HG02571 (cell line): ENCODE data around the gene PET100.
A peak's percentile ranks its signal among the peaks of the same experiment; 100 is the strongest.

Experiments
- ATAC-seq: cut with Tn5 transposase; IDR thresholded peaks from one replicate; pipeline ENCODE4 v1.9.1; 2021; ENCODE audit warnings: mild to moderate bottlenecking, moderate library complexity; ENCODE audit not compliant: unreplicated experiment

Gene PET100, protein sequence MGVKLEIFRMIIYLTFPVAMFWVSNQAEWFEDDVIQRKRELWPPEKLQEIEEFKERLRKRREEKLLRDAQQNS

DNA sequence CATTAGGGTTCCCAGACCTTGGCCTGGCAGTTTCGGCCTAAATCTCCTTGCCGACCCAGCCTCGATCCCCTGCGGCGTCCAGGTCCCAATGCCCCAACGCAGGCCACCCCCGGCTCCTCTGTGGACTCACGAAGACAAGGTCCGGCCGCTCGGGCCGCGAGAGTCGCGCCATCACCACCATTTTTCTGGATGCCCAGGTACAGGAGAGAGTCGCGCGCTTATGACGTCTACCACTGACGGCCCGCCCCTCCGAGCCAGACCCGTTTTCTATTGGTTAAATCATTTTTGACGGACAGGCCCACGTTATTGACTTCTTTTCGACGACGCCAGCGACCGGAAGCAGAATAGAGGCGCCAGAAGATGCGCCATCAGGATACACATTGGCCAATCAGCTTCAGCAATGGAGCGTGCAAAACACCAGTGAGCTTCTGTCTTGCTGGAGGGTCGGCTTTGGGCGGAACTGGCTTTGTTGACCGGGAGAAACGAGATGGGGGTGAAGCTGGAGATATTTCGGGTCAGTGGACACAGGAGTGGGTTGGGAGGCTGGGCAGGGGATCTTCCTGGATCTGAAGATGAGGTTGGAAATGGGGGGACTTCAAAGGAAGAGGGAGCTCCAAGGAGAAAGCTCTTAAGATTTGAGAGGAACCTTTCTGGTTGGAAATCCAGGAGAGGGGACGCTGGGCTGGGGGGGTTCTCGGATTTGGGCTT is at the start of gene PET100, which contains the start of gene XAB2:
PET100 (plus strand) TSS at position 447 of the 708 bp plus-strand sequence; CDS start at position 488, 41 bp downstream.
XAB2 (minus strand) TSS at position 199 of the 708 bp plus-strand sequence; CDS start at position 181, 18 bp downstream.
- ATAC-seq: peak; percentile 81

DNA sequence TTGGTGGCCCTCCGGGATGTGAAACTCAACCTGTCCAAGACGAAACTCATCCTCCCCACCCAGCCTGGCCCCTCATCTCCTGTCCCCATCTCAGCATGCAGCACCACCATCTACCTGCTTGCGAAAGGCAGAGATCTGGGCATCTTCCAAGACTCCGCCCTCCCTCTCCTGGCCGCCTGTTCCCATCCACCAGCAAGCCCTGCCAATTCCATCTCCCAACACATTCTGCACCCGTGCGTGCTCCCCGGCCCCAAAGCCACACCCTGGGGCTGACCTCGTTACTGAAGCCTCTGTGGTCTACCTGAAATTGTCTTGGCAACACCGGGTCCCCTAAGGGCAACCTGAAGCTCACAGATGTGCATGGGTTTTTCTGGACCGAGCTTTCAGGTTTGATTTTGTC is 47.1 kb upstream of the PET100 start:
- no peak for ATAC-seq

DNA sequence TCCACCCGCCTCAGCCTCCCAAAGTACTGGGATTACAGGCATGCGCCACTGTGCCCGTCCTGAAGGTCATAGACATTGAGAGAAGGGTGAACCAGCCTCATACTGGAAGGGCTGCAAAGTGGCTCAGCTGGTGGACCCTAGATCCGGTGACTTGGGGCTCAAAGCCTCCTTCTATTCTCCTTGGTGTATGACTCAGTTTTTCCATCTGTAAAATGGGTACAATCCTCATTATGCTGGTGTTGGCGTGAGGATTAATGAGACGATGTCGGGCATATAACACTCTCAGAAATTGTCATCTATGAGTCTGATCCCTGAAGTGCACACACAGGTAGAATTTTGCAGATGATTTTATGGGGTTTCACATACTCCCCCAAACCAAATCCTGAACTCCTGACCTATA is 39.8 kb upstream of the PET100 start:
- no peak for ATAC-seq

DNA sequence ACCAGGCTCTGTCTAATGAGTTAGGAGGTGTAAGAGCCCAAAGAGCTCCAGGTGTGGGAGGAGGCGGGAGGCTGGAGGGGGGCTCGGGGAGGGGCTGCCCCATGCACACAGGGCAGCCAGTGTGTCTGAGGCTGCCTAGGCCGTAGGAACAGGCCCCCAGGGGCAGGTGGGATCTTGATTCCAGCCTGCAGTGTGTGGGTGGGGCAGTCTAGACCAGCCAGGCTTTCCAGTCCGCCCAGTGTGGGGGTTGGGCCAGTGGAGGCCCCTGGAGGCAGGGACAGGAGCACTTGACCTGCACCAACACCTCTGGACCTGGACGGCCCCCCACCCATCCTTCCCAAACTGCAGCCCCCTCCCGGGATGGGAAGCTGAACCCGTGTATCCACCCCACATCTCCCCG is 39.3 kb upstream of the PET100 start:
- ATAC-seq: no peak

DNA sequence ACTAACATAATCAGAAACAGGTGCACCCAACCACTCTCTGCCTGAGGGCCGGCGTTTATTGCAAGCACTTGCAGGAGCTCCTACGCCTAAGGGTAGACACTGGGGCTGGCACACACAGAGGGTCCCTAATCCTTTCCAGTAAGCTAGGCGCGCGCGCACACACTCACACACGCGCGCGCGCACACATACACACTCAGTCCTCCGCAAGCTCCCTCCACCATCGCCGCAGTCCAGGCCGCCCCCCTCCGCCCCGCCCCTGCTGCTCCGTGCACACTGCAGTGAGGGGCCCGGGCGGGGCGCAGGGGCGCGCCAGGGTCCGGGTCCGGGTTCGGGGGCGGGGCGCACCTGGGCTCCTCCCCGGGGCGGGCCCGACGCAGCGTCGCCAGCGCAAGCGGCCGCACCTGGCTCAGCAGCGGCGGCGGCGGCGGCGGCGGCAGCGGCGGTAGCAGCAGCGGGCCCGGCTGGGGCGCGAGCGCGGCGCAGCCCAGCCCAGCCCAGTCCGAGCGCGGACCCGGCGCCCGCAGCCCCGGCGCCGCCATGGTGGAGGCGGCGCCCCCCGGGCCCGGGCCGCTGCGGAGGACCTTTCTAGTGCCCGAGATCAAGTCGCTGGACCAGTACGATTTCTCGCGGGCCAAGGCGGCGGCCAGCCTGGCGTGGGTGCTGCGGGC is 34.0 kb upstream of the PET100 start, which contains the start of gene CAMSAP3:
CAMSAP3 (plus strand) TSS at position 398 of the 668 bp plus-strand sequence; CDS start at position 538, 140 bp downstream.
- no peak for ATAC-seq

DNA sequence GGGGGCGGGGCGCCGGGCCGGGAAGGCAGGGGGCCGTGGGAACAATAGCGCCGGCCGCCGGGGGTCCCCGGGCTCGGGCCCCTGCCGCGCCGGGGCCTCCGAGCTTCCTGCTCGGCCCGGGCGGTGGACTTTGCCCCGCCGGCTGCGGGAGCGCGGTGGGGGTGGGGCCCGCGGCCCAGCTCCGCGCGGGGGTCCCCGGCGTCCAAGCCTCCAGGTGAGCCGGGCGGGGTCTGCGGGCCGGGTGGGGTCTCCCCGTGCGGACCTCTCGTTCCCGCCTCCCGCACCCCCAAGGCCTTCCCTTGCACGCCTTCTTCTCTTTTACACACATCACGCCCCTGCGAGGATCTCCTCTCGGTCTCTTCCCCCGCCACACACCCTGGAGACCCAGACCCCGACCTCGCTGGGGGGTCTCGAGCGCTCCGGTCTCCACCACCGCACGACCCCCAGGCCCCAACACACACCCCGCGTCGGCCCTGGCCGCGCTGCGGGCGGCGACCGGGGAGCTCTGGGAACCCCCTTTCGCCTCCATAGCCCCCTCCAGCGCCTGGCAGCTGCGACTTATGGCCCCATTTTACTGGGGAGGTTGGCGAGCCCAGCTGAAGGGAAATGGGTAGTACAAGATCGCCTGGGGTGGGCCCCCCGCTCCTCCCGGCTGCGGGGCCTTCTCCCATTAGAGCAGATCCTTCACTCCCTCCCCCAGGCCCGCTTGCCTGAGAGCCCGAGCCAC is 33.2 kb upstream of the PET100 start:
- no peak for ATAC-seq

DNA sequence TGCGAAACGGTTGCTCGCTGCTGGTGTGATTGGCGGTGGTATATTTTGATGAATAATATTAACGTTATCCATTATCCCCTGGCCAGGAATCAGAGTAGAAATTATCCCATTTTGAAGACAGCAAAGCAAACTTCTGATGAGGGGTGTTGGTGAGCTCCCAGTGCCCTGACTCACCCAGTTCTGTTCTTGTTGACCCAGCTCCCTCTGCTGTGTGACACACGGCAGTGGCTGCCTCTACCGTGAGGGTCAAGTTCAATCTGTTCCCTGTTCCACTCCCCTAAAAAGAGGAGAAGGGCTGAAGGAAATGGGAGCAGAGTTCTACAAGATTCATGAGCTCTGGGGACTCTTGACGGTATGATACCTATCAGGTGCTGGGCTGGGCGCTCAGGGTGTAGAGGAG is 31.9 kb upstream of the PET100 start:
- no peak for ATAC-seq

DNA sequence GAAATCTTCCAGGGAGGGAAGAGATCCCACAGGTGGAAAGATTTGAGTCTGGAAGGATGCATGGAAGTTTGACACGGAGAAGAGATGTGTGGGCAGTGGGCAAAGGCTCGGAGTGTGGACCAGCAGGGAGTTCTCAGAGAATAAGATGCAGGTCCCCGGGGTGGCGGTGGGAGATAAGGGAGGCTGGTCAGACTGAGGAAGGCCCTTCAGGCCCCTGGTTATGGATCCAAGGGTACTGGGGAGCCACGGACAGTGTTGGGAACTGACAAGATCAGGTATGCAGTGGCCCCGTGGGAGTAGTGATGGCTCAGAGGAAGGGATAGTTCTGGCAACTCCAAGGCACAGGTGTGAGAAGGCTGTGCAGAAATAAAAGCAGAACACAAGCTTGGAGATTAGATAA is 31.4 kb upstream of the PET100 start:
- ATAC-seq: no peak

DNA sequence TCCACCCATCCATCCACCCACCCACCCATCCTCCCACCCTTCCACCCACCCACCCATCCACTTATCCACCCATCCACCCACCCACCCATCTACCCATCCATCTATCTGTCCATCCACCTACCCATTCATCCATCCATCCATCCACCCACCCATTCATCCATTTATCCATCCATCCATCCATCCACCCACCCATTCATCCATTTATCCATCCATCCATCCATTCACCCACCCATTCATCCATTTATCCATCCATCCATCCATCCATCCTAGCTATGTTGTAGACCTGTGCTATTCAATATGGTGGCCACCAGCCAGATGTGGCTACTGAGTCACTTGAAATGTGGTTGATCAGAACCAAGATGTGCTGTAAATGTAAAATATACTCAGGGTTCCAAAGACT is 28.9 kb upstream of the PET100 start:
- ATAC-seq: no peak

DNA sequence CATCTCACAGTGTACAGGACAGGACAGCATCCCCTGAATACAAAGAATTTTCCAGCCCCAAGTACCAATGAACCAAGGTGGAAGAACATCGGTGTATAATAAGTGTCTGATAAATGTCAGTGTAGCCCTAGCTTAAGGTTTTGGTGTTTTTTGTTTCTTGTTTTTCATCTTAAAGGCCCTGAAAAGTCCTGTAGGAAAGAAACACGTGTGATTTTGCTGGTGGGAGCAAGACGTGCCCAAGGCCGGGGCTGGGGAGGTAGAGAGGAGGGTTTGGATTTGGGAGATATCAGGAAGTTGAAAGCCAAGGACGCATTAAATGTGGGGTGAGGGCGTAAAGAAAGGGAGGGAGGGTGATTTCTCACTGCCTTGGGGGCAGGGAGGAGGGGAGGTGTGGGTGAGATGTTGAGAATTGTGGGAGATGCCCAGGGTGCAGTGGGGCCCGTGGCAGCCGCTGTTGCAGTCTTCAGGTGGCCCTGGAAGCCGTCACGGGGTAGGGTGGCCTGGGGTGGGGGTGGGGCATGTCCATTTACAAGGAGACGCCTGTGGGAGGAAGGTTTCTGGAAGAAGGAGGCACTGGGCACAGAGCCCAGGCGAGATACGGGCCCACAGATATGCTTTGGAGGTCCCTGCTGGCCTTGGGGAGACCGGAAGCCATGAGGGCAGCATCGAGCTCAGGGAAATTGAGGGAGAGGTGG is 27.2 kb upstream of the PET100 start:
- ATAC-seq: no peak

DNA sequence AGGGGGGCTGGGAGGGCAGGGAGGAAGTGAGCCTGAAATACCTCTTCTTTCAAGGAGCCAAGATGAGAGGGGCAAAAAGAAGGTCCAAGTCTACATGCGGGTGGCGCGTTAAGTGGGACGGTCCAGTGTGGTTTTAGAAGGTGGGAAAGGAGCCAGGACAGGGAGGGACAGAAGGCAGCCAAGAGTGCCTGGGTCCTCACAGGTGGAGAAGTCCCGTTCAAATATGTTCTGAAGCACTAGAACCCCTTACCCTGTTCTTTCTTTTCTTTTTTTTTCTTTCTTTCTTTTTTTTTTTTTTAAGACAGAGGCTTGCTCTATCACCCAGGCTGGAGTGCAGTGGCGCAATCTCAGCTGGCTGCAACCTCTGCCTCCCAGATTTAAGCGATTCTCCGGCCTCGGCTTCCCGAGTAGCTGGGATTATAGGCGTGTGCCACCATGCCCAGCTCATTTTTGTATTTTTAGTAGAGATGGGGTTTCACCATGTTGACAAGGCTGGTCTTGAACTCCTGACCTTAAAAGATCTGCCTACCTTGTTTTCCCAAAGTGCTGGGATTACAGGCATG is 26.6 kb upstream of the PET100 start:
- no peak for ATAC-seq

DNA sequence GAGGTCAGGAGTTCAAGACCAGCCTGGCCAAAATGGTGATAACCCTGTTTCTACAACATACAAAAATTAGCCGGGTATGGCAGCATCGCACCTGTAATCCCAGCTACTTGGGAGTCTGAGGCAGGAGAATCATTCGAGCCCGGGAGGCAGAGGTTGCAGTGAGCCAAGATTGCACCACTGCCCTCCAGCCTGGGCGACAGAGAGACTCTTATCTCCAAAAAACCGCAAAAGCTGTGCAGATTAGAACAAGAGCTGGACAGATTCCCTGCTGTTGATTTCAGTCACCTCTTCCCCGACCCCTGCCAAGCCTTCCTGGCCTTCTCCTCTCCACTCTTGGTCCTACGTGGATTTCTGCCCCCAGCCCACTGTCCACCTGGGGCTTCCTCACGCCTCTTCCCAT is 25.7 kb upstream of the PET100 start:
- no peak for ATAC-seq

DNA sequence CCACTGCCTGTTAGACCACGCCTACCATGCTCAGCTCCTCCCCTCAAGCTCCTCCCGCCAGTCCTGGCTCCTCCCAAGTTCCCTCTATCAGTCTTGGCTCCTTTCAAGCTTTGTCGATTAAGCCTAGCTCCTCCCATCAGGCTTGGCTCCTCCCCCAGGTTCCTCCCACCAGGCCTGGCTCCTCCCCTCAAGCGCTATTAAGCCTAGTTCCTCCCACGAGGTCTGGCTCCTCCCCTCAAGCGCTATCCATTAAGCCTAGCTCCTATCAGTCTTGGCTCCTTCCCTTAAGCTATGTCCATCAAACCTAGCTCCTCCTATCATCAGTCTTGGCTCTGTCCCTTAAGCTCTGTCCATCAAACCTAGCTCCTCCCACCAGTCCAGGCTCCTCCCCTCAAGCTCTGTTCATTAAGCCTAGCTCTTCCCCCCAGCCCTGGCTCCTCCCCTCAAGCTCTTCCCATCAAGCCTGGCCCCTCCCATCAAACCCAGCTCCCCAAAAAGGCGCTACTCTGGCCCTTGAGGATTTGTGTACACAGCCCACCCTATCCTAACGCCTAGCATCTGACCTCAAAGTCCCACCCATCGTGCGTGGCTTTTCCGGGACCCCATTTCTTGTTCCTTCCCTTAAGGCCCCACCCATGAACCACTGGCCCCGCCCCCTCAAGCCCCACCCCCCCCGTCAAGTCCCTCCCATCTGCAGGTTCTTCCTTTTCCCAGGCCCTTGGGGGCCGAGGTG is 23.9 kb upstream of the PET100 start:
- no peak for ATAC-seq

DNA sequence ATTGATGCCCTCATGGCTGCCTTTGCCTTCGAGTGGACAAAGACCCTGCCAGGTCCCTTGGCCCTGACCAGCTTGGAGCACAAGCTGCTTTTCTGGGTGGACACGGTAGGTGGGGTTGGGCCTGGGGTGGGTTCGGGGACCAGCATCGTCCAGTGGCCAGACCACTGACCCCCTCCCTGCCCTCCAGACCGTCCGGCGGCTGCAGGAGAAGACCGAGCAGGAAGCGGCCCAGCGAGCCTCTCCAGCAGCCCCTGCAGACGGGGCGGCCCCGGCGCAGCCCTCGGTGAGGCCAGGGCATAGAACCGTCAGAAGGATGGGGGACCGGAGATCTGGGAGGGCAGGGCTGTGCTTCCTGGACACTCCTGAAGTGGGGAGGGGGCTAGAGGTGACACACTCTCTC is 23.3 kb upstream of the PET100 start:
- ATAC-seq: no peak

DNA sequence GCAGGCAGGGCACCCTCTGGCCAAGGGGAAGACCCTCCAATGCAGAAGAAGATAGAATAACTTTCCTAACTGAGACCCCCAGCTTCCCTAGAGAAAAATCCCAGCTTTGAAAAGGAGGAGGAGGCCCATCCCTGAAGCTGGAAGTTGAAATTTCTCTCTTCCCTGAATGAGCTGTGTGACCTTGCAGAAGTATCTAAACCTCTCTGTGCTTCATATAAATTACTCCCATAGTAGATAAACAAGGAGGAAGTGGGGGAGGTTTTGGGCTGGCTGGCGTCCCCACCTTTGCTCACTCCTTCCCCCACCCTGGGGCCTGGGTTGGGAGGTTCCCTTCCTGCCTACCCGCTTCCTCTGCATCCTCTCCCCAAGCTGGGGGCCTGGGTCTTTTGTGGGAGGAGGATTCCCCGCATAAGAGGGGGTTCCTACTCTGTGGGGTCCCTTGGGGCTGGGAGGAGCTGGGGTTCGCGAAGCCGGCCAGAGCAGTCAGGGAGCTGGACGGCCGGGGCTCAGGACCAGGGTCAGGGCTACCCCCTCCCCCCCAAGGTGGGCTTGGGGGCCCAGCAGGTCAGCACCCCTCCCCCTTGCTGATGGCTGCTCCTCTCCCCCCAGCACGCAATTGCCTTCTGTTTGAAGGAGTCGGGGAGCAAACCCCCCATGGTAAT is 22.2 kb upstream of the PET100 start:
- no peak for ATAC-seq

DNA sequence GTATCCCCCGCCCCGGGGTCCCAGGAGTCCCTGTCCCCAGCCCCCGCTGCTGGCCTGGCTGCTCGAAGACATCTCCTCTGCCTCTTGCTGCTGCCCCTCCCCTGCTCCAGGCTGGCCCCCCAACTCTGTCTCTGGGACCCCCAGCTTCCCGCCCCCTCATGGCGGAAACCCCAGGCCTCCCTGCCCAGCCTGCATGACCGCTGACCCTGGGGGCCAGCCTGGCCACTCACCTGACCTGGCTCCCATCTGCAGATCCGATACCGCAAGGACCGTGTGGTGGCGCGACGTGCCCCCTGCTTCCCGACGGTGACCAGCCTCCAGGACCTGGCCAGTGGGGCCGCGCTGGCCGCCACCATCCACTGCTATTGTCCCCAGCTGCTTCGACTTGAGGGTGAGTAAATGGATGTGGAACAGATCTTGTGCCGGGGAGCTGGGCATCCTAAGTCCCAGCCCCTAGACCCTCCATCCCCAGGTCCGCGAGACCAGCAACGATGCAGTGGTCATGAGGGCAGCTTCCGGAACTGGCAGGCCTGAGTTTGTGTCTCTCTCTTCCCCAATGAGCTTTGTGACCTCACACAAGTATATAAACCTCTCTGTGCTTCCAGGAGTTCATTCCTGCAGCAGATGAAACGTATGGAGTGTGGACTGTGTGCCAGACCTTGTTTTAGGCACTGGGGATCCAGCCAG is 21.6 kb upstream of the PET100 start:
- no peak for ATAC-seq

DNA sequence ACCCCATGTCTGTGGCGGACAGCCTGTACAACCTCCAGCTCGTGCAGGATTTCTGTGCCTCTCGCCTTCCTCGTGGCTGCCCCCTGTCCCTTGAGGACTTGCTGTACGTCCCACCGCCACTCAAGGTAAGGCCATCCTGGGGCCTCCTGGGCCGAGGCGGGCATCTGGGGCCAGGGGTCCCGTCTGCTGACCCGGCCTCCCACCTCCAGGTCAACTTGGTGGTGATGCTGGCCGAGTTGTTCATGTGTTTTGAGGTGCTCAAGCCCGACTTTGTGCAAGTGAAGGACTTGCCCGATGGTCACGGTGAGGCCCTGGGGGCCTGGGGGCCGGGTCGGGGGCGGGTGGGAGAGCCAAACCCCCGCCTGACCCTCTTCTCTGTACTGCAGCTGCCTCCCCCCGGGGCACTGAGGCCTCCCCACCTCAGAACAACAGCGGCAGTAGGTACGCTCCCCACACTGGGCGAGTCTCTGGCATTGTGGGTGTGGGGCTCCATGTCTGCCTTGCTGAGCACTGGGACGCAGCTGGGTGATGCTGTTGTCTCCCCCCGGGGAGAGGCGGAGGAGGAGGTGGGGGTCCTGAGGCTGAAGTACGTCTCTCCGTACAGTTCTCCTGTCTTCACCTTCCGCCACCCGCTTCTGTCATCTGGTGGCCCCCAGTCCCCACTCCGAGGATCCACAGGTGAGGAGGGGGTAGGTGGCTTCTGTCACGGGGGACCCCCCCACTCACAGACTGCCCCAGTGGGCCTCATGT is 18.9 kb upstream of the PET100 start:
- no peak for ATAC-seq
